Esophagus muscularis mucosa (tissue), 4 donors: Measurements from ENCODE around the gene PIGL. TPM values are rescaled to one million over a fixed set of nuclear protein-coding genes. Genes with fewer than 3 reads are reported as not detected.

ENCODE experiments used
- DNase-seq: peaks from one replicate; pipeline ENCODE4 v3.0.0-alpha.2; 2017; ENCODE audit errors: extremely low spot score
- H3K27ac ChIP-seq, 4 donors: fragments of 200-600 bp; sonication (generic); replicated peaks in 1 of 4; 1 replicate in 3 of 4; 2 replicates in 1 of 4; pipeline ENCODE4 v1.5.1; 2016 to 2019; ENCODE audit warnings: mild to moderate bottlenecking in 1 of 4
- H3K27me3 ChIP-seq, 4 donors: fragments of 200-600 bp; sonication (generic); one replicate each; pipeline versions ENCODE4 v1.5.1 to v1.6.0; 2016 to 2019
- H3K36me3 ChIP-seq, 4 donors: fragments of 200-600 bp; sonication (generic); one replicate each; pipeline ENCODE4 v1.5.1; 2016 to 2019
- H3K4me1 ChIP-seq, 4 donors: fragments of 200-600 bp; sonication (generic); one replicate each; pipeline ENCODE4 v1.5.1; 2016 to 2019
- H3K4me3 ChIP-seq, 4 donors: fragments of 200-600 bp; sonication (generic); 1 replicate in 2 of 4; 2 replicates in 2 of 4; pipeline ENCODE4 v1.5.1; 2016 to 2019; ENCODE audit warnings: mild to moderate bottlenecking in 4 of 4, moderate library complexity in 1 of 4
- H3K9me3 ChIP-seq, 4 donors: fragments of 200-600 bp; sonication (generic); 1 replicate in 3 of 4; 2 replicates in 1 of 4; pipeline ENCODE4 v1.5.1; 2016 to 2019
- CTCF ChIP-seq, 3 experiments: fragments of 200-600 bp in 2 of 3; fragments of 450-650 bp in 1 of 3; sonication (generic) in 2 of 3; IDR thresholded peaks; one replicate each; pipeline ENCODE4 v1.5.1; 2017 to 2019; ENCODE audit warnings: antibody characterized with exemption in 3 of 3, mild to moderate bottlenecking in 2 of 3, moderate library complexity in 1 of 3
- EP300 ChIP-seq: sonication (generic); formaldehyde crosslinking; IDR thresholded peaks from one replicate; pipeline ENCODE4 v1.6.1; 2017; ENCODE audit warnings: antibody characterized with exemption
- POLR2A ChIP-seq: fragments of 450-650 bp; IDR thresholded peaks from one replicate; pipeline ENCODE4 v1.6.1; 2017; ENCODE audit warnings: antibody characterized with exemption, moderate library complexity, mild to moderate bottlenecking, low read depth
- POLR2AphosphoS5 ChIP-seq, 2 donors: sonication (generic); formaldehyde crosslinking; IDR thresholded peaks; one replicate each; pipeline ENCODE4 v1.6.1; 2017; ENCODE audit warnings: antibody characterized with exemption in 2 of 2
- WGBS: methylation state at CpG from one replicate; pipeline ENCODE4 v1.1.5; 2018; 5-methylcytosine and 5-hydroxymethylcytosine counted together
- intact Hi-C: fragments of 100-400 bp; cut with DNase I; formaldehyde crosslinking; loops from one replicate; pipeline ENCODE4 v1.15.1; 2023
- total RNA-seq, 4 donors: library from RNA; depleted of rRNA; stranded (reverse); fragments of >200 nt; gene quantifications; one replicate each; pipeline versions ENCODE4 v1.1.0 to v1.2.1, GENCODE V29; 2016

Gene PIGL
- total RNA-seq, 4 donors from 2014 or later: 10.0 to 21.7 (median 16.5) TPM

DNA sequence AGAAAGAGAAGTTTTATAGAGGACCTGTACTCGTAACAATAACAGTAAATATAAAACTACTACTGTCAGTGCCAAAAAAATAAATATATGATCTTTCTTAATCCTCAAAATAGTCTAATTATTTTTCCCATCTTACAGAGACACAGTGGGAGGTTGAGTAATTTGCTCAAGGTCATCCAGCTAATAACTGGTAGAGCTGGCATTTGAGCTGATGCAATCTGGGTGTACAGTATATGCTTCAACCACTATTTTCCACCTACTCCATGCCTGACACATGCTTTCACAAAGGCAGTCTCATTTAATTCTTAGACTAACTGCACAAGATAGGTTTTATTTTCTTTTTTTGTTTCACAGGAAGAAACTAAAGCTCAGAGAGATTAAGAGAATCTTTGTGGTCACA, 33.6 kb downstream of the PIGL start:
- WGBS: 72% methylated on average over 1 of the region's 1 CpG
- intact Hi-C loops: no loop called here
- Histone ChIP-seq H3K27ac (peak overlapping the region in 1 of 4 donors; percentile 20), H3K36me3 (no peaks in the 10 kb centered on the region), H3K4me3 (no peak overlapping the region), H3K9me3 (no peaks in the 10 kb centered on the region), H3K27me3 (no peaks in the 10 kb centered on the region), H3K4me1 (peaks cover 7 to 16% (median 11%) of the 10 kb centered on the region in 4 donors)
- TF ChIP-seq CTCF (IDR thresholded peaks at IDR 0.05): no peak
- no peak for TF ChIP-seq EP300
- TF ChIP-seq POLR2A: no peak
- TF ChIP-seq POLR2AphosphoS5 (IDR thresholded peaks at IDR 0.05): no peak
- no peak for DNase-seq

- DNase-seq: no peak
- no peaks in the 10 kb centered on the region for H3K9me3 ChIP-seq
- TF ChIP-seq POLR2A: no peak
- TF ChIP-seq CTCF (IDR thresholded peaks at IDR 0.05): no peak
- TF ChIP-seq EP300: no peak
- TF ChIP-seq POLR2AphosphoS5 (IDR thresholded peaks at IDR 0.05): no peak
- no peaks in the 10 kb centered on the region for H3K36me3 ChIP-seq
- 91% methylated on average over 6 of the region's 6 CpGs for WGBS
- no peaks in the 10 kb centered on the region for H3K27me3 ChIP-seq
- intact Hi-C loops: no loop called here
- H3K4me1 ChIP-seq: peaks cover 11 to 21% (median 15%) of the 10 kb centered on the region in 4 donors
- no peak overlapping the region for H3K27ac ChIP-seq
- H3K4me3 ChIP-seq: no peak overlapping the region
Observed at GRCh38 chr17:16251043-16251442, 34.0 kb downstream of the PIGL start.

DNA sequence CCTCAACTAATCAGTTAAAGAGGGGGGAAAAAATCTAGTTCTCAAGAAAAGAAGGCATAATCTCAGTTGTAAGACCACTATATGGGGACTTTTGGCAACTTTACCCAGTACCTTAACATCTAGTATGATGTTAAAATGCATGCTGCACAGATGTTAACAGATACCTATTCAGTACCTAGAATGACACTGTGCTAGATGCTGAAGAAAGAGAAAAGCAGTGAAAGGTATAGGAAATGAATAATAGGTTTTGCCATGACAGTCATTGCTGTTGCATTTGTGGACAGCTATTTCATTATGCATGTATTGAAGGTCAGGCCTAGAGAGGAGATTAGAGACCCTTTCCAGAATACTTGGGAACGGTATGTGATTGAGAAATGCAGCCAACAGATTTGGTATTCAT, 34.5 kb downstream of the PIGL start:
- 100% methylated on average over 1 of the region's 1 CpG for WGBS
- no peaks in the 10 kb centered on the region for H3K9me3 ChIP-seq
- DNase-seq: no peak
- H3K4me1 ChIP-seq: peaks cover 16 to 26% (median 20%) of the 10 kb centered on the region in 4 donors
- H3K36me3 ChIP-seq: no peaks in the 10 kb centered on the region
- no peak for TF ChIP-seq EP300
- TF ChIP-seq POLR2A: no peak
- no peak for TF ChIP-seq POLR2AphosphoS5 (IDR thresholded peaks at IDR 0.05)
- TF ChIP-seq CTCF (IDR thresholded peaks at IDR 0.05): no peak
- no peak overlapping the region for H3K27ac ChIP-seq
- H3K27me3 ChIP-seq: no peaks in the 10 kb centered on the region
- no peak overlapping the region for H3K4me3 ChIP-seq
- intact Hi-C loops: no loop called here

- Histone ChIP-seq H3K4me3 (no peak overlapping the region), H3K9me3 (no peaks in the 10 kb centered on the region), H3K27me3 (no peaks in the 10 kb centered on the region), H3K27ac (peak overlapping the region; percentile 43 to 70 (median 68)), H3K4me1 (peaks cover 16 to 24% (median 22%) of the 10 kb centered on the region in 4 donors), H3K36me3 (peaks cover 0 to under 1% (median 0%) of the 10 kb centered on the region in 4 donors)
- no peak for DNase-seq
- intact Hi-C loops: no loop called here
- 78% methylated on average over 9 of the region's 9 CpGs for WGBS
- TF ChIP-seq POLR2A: no peak
- TF ChIP-seq EP300: no peak
- TF ChIP-seq POLR2AphosphoS5 (IDR thresholded peaks at IDR 0.05): no peak
- no peak for TF ChIP-seq CTCF (IDR thresholded peaks at IDR 0.05)
Observed at GRCh38 chr17:16254773-16255400, 37.9 kb downstream of the PIGL start.

GRCh38 chr17:16255481-16255921, 38.5 kb downstream of the PIGL start:
- peaks cover 16 to 24% (median 22%) of the 10 kb centered on the region in 4 donors for H3K4me1 ChIP-seq
- peak overlapping the region in 3 of 4 donors; percentile 0 to 29 (median 28) for H3K4me3 ChIP-seq
- intact Hi-C loops: no loop called here
- TF ChIP-seq POLR2AphosphoS5 (IDR thresholded peaks at IDR 0.05) (peak in 1 of 2 donors; percentile 31), EP300 (no peak)
- H3K9me3 ChIP-seq: no peaks in the 10 kb centered on the region
- H3K27ac ChIP-seq: peak overlapping the region; percentile 43 to 70 (median 68)
- no peaks in the 10 kb centered on the region for H3K27me3 ChIP-seq
- WGBS: 19% methylated on average over 4 of the region's 4 CpGs
- H3K36me3 ChIP-seq: peaks cover 0 to 4% (median 0%) of the 10 kb centered on the region in 4 donors
- no peak for DNase-seq
